SK-N-SH (cell line): ENCODE data around the gene NCKAP5. TPM values are rescaled to one million over a fixed set of nuclear protein-coding genes. Genes with fewer than 3 reads are reported as not detected.
A peak's percentile ranks its signal among the peaks of the same experiment; 100 is the strongest.

Experiments used
- CTCF ChIA-PET: fragments of 300-600, 350-600 bp; formaldehyde crosslinking; extraction: SDS; loops from one replicate; lab custom pipeline; 2021; lab: Yijun Ruan, JAX
- POLR2A ChIA-PET: fragments of 350-600 bp; sonication (Branson Sonifier 250); formaldehyde crosslinking; extraction: SDS; loops from one replicate; lab custom pipeline; 2020; ENCODE audit warnings: antibody characterized with exemption, inconsistent platforms; lab: Yijun Ruan, JAX
- DNase-seq: peaks from one replicate; pipeline ENCODE4 v3.0.0; 2012
- H2AFZ ChIP-seq: fragments of 200-600 bp; sonication (generic); 2 replicates; pipeline ENCODE4 v1.8.1; 2016; ENCODE audit warnings: antibody characterized with exemption, mild to moderate bottlenecking, low read depth
- H3F3A ChIP-seq: fragments of 200-600 bp; sonication (generic); replicated peaks from 2 replicates; pipeline ENCODE3; 2016; ENCODE audit warnings: antibody characterized with exemption, mild to moderate bottlenecking; ENCODE audit not compliant: insufficient read depth
- H3K27ac ChIP-seq, 2 experiments: fragments of 200-500 bp in 1 of 2; fragments of 200-600 bp in 1 of 2; sonication (Bioruptor generic) in 1 of 2; sonication (generic), shearing (Covaris generic) in 1 of 2; 2 replicates each; pipeline versions ENCODE4 v1.5.1 to v1.6.1; 2014 to 2016; ENCODE audit warnings: low read depth in 2 of 2, inconsistent platforms in 1 of 2, low read length in 1 of 2, mild to moderate bottlenecking in 1 of 2, mixed read lengths in 1 of 2
- H3K27me3 ChIP-seq: fragments of 200-600 bp; sonication (generic), shearing (Covaris generic); 2 replicates; pipeline ENCODE4 v1.6.1; 2016; ENCODE audit warnings: mixed run types; ENCODE audit not compliant: insufficient read depth
- H3K36me3 ChIP-seq, 2 experiments: fragments of 200-500 bp in 1 of 2; fragments of 200-600 bp in 1 of 2; sonication (Bioruptor generic) in 1 of 2; sonication (generic) in 1 of 2; replicated peaks in 1 of 2; 2 replicates each; pipeline versions ENCODE3 to v1.5.1; 2014 to 2016; ENCODE audit warnings: low read length in 1 of 2, mild to moderate bottlenecking in 1 of 2; ENCODE audit not compliant: insufficient read depth in 2 of 2, control insufficient read depth in 1 of 2
- H3K4me1 ChIP-seq, 2 experiments: fragments of 200-500 bp in 1 of 2; fragments of 200-600 bp in 1 of 2; sonication (Bioruptor generic) in 1 of 2; sonication (generic), shearing (Covaris generic) in 1 of 2; 2 replicates each; pipeline versions ENCODE4 v1.5.1 to v1.6.1; 2014 to 2016; ENCODE audit warnings: low read depth in 1 of 2, low read length in 1 of 2, mixed run types in 1 of 2; ENCODE audit not compliant: insufficient read depth in 2 of 2, control insufficient read depth in 1 of 2
- H3K4me2 ChIP-seq: fragments of 200-600 bp; sonication (generic), shearing (Covaris generic); 2 replicates; pipeline ENCODE4 v1.6.1; 2017; ENCODE audit warnings: mixed run types
- H3K4me3 ChIP-seq, 2 experiments: fragments of 200-500 bp in 1 of 2; fragments of 200-600 bp in 1 of 2; sonication (Bioruptor generic) in 1 of 2; sonication (generic), shearing (Covaris generic) in 1 of 2; 2 replicates each; pipeline versions ENCODE4 v1.5.1 to v1.8.1; 2014 to 2016; ENCODE audit warnings: low read depth in 2 of 2, inconsistent platforms in 1 of 2, low read length in 1 of 2, mild to moderate bottlenecking in 1 of 2, mixed read lengths in 1 of 2, moderate library complexity in 1 of 2
- H3K79me2 ChIP-seq: fragments of 200-600 bp; sonication (generic); 2 replicates; pipeline ENCODE4 v1.8.1; 2017; ENCODE audit warnings: mild to moderate bottlenecking; ENCODE audit not compliant: insufficient read depth
- H3K9ac ChIP-seq: fragments of 200-600 bp; sonication (generic); 2 replicates; pipeline ENCODE4 v1.6.1; 2017; ENCODE audit warnings: mixed run types
- H3K9me2 ChIP-seq: fragments of 200-600 bp; sonication (generic); 2 replicates; pipeline ENCODE4 v1.6.1; 2017; ENCODE audit warnings: mixed run types
- H3K9me3 ChIP-seq: fragments of 200-600 bp; sonication (generic); 2 replicates; pipeline ENCODE4 v1.6.1; 2017; ENCODE audit warnings: mixed run types, mild to moderate bottlenecking, moderate library complexity
- H4K20me1 ChIP-seq: fragments of 200-600 bp; sonication (generic); 2 replicates; pipeline ENCODE4 v1.6.1; 2017; ENCODE audit warnings: mild to moderate bottlenecking, mixed run types; ENCODE audit not compliant: insufficient read depth
- FOSL2 ChIP-seq: IDR thresholded peaks from 2 replicates; pipeline ENCODE4 v1.4.0; 2012; ENCODE audit warnings: low read depth, mild to moderate bottlenecking, moderate library complexity, borderline replicate concordance
- GATA2 ChIP-seq: sonication (generic); formaldehyde crosslinking; IDR thresholded peaks from 2 replicates; pipeline ENCODE4 v1.5.0; 2020; ENCODE audit warnings: mild to moderate bottlenecking, missing genetic modification reagents
- NRF1 ChIP-seq: IDR thresholded peaks from 2 replicates; pipeline ENCODE4 v1.6.1; 2012; ENCODE audit warnings: low read depth, mild to moderate bottlenecking, low read length
- POLR2AphosphoS5 ChIP-seq: IDR thresholded peaks from 2 replicates; pipeline ENCODE4 v1.6.1; 2012; ENCODE audit warnings: low read depth, low read length
- TAF1 ChIP-seq: IDR thresholded peaks from 2 replicates; pipeline ENCODE4 v1.6.1; 2012; ENCODE audit warnings: low read depth, mild to moderate bottlenecking, low read length, moderate library complexity, borderline replicate concordance
- TCF12 ChIP-seq: IDR thresholded peaks from 2 replicates; pipeline ENCODE4 v1.4.0; 2012
- WGBS: methylation state at CpG from one replicate; pipeline ENCODE4 v1.1.6; 2017; ENCODE audit warnings: low lambda C conversion rate; 5-methylcytosine and 5-hydroxymethylcytosine counted together
- polyA plus RNA-seq, 3 experiments: library from polyadenylated mRNA; depleted of rRNA; stranded (reverse); fragments of >200 nt; gene quantifications; 2 replicates each; pipeline ENCODE4 v1.2.3, GENCODE V29; 2012
- TF ChIP-seq, protein P1 (sequence below): fragments of 150-350 bp; IDR thresholded peaks from 2 replicates; pipeline ENCODE4 v1.6.1; 2017; ENCODE audit warnings: antibody characterized with exemption, low read length, low read depth, borderline replicate concordance
- TF ChIP-seq, protein P2 (sequence below): fragments of 150-350 bp; IDR thresholded peaks from 2 replicates; pipeline ENCODE4 v1.6.1; 2016; ENCODE audit warnings: mild to moderate bottlenecking, low read depth, low read length
- TF ChIP-seq, protein P3 (sequence below): IDR thresholded peaks from 2 replicates; pipeline ENCODE4 v1.6.1; 2012; ENCODE audit warnings: mild to moderate bottlenecking, low read depth, low read length, moderate library complexity
- TF ChIP-seq, protein P4 (sequence below): IDR thresholded peaks from 2 replicates; pipeline ENCODE4; 2012

The NCKAP5 gene
- polyA plus RNA-seq, 1 of the 3 experiments (the other 2 are of a cell fraction) = 0.02 TPM

DNA sequence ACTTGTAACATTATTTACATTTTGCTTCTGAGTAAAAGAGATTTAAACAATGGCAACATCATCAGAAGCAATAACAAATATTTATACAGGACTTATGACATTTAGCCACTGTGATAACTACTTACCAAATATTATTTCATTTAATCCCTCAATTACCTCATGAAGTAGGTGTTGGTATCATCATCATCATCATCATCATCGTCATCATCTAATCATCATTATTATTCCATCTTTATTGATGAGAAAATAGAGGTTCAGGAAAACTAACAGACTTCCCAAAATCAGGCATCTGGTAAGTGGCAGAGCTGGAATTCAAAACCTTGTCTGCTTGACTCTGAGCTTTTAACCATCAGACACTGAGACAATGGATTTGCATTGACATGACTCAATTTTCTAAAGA lies 204.4 kb downstream of the NCKAP5 start:
- CTCF ChIA-PET = no interaction called here
- no peak for DNase-seq
- H3K36me3 ChIP-seq = no peaks in the 10 kb centered on the region
- POLR2A ChIA-PET = no interaction called here
- H3K4me1 ChIP-seq = peaks cover 0 to 20% of the 10 kb centered on the region in 2 experiments; a peak in 1 of 4 replicates
- no peaks in the 10 kb centered on the region for H3K9me2 ChIP-seq
- no peak overlapping the region for H3K27ac ChIP-seq
- no peak for TF ChIP-seq FOSL2
- no peak for TF ChIP-seq NRF1
- TF ChIP-seq TAF1 = no peak
- TF ChIP-seq, protein P1, sequence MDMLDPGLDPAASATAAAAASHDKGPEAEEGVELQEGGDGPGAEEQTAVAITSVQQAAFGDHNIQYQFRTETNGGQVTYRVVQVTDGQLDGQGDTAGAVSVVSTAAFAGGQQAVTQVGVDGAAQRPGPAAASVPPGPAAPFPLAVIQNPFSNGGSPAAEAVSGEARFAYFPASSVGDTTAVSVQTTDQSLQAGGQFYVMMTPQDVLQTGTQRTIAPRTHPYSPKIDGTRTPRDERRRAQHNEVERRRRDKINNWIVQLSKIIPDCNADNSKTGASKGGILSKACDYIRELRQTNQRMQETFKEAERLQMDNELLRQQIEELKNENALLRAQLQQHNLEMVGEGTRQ = no peak
- TF ChIP-seq TCF12 = no peak
- TF ChIP-seq POLR2AphosphoS5 = no peak
- TF ChIP-seq, protein P2, sequence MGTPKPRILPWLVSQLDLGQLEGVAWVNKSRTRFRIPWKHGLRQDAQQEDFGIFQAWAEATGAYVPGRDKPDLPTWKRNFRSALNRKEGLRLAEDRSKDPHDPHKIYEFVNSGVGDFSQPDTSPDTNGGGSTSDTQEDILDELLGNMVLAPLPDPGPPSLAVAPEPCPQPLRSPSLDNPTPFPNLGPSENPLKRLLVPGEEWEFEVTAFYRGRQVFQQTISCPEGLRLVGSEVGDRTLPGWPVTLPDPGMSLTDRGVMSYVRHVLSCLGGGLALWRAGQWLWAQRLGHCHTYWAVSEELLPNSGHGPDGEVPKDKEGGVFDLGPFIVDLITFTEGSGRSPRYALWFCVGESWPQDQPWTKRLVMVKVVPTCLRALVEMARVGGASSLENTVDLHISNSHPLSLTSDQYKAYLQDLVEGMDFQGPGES = no peak
- H3K4me2 ChIP-seq = no peak overlapping the region
- no peak overlapping the region for H2AFZ ChIP-seq
- H3F3A ChIP-seq = no peaks in the 10 kb centered on the region
- no peaks in the 10 kb centered on the region for H4K20me1 ChIP-seq
- no peak overlapping the region for H3K4me3 ChIP-seq
- no peak overlapping the region for H3K9ac ChIP-seq
- no peaks in the 10 kb centered on the region for H3K79me2 ChIP-seq
- 58% methylated on average over 1 of the region's 1 CpG for WGBS
- no peaks in the 10 kb centered on the region for H3K9me3 ChIP-seq
- H3K27me3 ChIP-seq = no peaks in the 10 kb centered on the region

DNA sequence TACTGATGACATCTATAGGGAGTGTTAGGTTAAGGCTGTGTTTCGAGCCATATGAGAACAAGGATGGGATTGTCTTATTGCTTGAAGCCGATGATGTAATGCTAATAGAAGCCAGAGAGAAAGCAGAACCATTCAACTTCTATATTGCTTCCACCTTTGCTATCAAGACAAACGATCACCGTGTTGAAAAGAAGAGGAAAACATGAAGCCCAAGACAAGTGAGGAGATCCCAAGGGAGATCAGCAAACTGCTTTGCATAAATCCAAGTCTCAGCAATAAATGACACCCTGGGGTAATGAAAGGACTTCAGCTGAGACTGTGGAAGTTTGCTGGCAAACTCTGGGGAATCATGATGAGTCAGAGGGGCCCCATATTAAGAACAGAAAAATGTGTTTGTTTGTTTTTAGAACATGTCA lies 206.2 kb downstream of the NCKAP5 start:
- ChIA-PET POLR2A (no interaction called here), CTCF (no interaction called here)
- Histone ChIP-seq H3K79me2 (no peaks in the 10 kb centered on the region), H3K4me2 (peak overlapping the region; percentile 43), H3K27ac (peak overlapping the region in 1 of 2 experiments; percentile 26; a peak in 1 of 4 replicates), H3K27me3 (no peaks in the 10 kb centered on the region), H2AFZ (0 out of 2 replicates have a peak overlapping the region, but pooled peaks have one; percentile 49), H4K20me1 (no peaks in the 10 kb centered on the region), H3K36me3 (no peaks in the 10 kb centered on the region), H3K9me2 (no peaks in the 10 kb centered on the region), H3F3A (no peaks in the 10 kb centered on the region), H3K4me3 (no peak overlapping the region), H3K9me3 (no peaks in the 10 kb centered on the region), H3K4me1 (peaks cover 0 to 20% of the 10 kb centered on the region in 2 experiments; a peak in 1 of 4 replicates), H3K9ac (no peak overlapping the region)
- no peak for TF ChIP-seq GATA2 (CRISPR knock-in tag)
- TF ChIP-seq, protein P3, sequence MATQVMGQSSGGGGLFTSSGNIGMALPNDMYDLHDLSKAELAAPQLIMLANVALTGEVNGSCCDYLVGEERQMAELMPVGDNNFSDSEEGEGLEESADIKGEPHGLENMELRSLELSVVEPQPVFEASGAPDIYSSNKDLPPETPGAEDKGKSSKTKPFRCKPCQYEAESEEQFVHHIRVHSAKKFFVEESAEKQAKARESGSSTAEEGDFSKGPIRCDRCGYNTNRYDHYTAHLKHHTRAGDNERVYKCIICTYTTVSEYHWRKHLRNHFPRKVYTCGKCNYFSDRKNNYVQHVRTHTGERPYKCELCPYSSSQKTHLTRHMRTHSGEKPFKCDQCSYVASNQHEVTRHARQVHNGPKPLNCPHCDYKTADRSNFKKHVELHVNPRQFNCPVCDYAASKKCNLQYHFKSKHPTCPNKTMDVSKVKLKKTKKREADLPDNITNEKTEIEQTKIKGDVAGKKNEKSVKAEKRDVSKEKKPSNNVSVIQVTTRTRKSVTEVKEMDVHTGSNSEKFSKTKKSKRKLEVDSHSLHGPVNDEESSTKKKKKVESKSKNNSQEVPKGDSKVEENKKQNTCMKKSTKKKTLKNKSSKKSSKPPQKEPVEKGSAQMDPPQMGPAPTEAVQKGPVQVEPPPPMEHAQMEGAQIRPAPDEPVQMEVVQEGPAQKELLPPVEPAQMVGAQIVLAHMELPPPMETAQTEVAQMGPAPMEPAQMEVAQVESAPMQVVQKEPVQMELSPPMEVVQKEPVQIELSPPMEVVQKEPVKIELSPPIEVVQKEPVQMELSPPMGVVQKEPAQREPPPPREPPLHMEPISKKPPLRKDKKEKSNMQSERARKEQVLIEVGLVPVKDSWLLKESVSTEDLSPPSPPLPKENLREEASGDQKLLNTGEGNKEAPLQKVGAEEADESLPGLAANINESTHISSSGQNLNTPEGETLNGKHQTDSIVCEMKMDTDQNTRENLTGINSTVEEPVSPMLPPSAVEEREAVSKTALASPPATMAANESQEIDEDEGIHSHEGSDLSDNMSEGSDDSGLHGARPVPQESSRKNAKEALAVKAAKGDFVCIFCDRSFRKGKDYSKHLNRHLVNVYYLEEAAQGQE = no peak
- peak; percentile 29 for TF ChIP-seq TCF12
- TF ChIP-seq, protein P4, sequence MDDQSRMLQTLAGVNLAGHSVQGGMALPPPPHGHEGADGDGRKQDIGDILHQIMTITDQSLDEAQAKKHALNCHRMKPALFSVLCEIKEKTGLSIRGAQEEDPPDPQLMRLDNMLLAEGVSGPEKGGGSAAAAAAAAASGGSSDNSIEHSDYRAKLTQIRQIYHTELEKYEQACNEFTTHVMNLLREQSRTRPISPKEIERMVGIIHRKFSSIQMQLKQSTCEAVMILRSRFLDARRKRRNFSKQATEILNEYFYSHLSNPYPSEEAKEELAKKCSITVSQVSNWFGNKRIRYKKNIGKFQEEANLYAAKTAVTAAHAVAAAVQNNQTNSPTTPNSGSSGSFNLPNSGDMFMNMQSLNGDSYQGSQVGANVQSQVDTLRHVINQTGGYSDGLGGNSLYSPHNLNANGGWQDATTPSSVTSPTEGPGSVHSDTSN = no peak
- TF ChIP-seq FOSL2 = peak; percentile 12; the same call in 1 of the 2 replicates
- DNase-seq = no peak
- WGBS = 4% methylated on average over 4 of the region's 4 CpGs
